Measurements from ENCODE around the gene CA4.

The CA4 gene

DNA sequence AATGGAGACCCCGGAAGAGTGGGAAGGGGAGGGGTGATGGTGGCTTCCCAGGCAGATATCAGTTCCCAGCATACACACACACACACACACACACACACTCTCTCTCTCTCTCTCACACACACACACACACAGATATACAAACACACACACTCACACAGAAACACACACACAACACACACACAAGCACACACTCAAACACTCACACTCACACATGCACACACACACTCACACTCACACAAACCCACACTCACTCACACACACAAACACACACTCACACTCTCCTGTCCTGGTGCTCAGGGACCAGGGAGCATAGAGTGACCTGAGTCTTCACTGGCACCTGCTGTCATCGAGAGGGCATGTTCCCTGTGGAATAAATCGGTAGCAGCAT is 5.6 kb downstream of the CA4 start:
- TF ChIP-seq CTCF (IDR thresholded peaks at IDR 0.05; ENCODE audit: borderline replicate concordance, insufficient read depth, low read depth, low read length): no peak
- no peak overlapping the region for H3K4me3 ChIP-seq (ENCODE audit: low read depth, low read length)

DNA sequence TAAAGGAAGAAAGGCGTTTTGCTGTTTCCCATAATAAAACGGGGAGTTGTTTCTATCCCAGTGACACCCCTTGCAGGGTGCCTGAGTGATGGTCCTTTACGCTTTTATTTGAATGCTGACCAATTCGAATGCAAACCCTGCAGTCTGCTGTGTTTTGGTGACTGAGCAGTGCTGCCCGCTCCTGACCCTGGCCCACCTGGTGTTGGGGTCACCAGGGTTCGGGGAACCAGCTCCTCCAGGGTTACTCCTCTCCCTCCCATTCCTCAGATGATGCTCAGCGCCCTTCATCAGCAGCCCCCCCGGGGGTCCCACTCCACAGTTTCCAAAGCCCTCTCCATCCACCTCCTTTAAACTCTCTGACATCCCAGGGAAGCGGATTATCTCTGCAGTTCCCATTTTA is 6.0 kb downstream of the CA4 start:
- no peak for TF ChIP-seq CTCF (IDR thresholded peaks at IDR 0.05; ENCODE audit: borderline replicate concordance, insufficient read depth, low read depth, low read length)
- no peak overlapping the region for H3K4me3 ChIP-seq (ENCODE audit: low read depth, low read length)

DNA sequence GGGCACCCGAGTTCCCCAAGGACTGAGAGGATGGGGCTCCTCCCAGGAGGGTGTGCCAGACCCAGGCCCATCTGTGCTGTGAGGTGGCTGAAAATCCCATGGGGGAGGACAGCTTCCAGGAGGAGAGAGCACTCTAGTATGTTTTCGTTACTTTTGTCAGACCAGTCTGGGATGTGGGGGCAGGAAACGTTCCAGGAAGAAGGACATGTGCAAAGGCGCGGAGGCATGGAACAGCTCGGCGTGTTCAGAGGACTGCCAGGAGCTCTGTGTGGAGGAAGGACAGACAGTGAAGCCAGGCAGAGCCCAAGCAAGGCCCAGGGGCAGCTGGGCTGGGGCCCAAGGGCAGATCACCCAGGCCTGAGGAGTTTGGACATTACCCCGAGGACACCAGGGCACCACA is 7.0 kb downstream of the CA4 start:
- no peak for TF ChIP-seq CTCF (IDR thresholded peaks at IDR 0.05; ENCODE audit: borderline replicate concordance, insufficient read depth, low read depth, low read length)
- H3K4me3 ChIP-seq (ENCODE audit: low read depth, low read length): no peak overlapping the region

GRCh38 chr17:60157487-60158040 is 7.8 kb downstream of the CA4 start:
- no peak for TF ChIP-seq CTCF (IDR thresholded peaks at IDR 0.05; ENCODE audit: borderline replicate concordance, insufficient read depth, low read depth, low read length)
- H3K4me3 ChIP-seq (ENCODE audit: low read depth, low read length): no peak overlapping the region

DNA sequence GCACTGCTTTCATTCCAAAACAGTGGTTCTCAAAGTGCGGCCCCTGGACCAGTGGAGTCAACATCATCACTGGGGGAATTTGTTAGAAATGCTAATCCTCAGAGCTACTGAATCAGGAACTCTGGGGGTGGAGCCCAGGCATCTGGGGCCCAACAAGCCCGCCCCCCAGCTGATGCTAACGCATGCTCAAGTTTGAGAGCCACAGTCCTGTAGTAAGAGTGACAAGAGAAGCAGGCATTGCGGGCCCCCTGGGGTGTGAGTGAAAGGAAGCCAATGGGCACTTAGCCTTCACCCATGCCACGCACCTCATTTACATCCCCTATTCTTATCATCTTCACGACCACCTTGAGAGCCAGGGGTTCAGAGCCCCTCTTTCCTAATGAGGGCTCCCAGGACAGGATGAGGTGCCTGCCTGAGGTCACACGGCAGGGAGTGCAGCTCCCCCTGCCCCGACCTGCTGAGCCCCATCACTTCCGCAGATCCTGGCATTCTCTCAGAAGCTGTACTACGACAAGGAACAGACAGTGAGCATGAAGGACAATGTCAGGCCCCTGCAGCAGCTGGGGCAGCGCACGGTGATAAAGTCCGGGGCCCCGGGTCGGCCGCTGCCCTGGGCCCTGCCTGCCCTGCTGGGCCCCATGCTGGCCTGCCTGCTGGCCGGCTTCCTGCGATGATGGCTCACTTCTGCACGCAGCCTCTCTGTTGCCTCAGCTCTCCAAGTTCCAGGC is 9.1 kb downstream of the CA4 start:
- H3K4me3 ChIP-seq (ENCODE audit: low read depth, low read length): no peak overlapping the region
- TF ChIP-seq CTCF (IDR thresholded peaks at IDR 0.05; ENCODE audit: borderline replicate concordance, insufficient read depth, low read depth, low read length): no peak

- H3K4me3 ChIP-seq (ENCODE audit: low read depth, low read length): no peak overlapping the region
- TF ChIP-seq CTCF (IDR thresholded peaks at IDR 0.05; ENCODE audit: borderline replicate concordance, insufficient read depth, low read depth, low read length): no peak
Measured at GRCh38 chr17:60159479-60159866, 9.7 kb downstream of the CA4 start.

- no peak for TF ChIP-seq CTCF (IDR thresholded peaks at IDR 0.05; ENCODE audit: borderline replicate concordance, insufficient read depth, low read depth, low read length)
- H3K4me3 ChIP-seq (ENCODE audit: low read depth, low read length): no peak overlapping the region
Measured at GRCh38 chr17:60160829-60161501, 11.2 kb downstream of the CA4 start.
